Keratinocyte (primary cell): ENCODE measurements around the gene RASGEF1B. TPM values are rescaled to one million over a fixed set of nuclear protein-coding genes. Genes with fewer than 3 reads are reported as not detected.

Source experiments
- DNase-seq: peaks from one replicate; pipeline ENCODE4 v3.0.0-alpha.2; 2011; ENCODE audit warnings: low read depth, missing footprints, low spot score
- FAIRE-seq: peaks from 2 replicates; lab custom pipeline; 2011; peaks lifted over from hg19 to GRCh38; lab: Jason Lieb, UNC
- H2AFZ ChIP-seq: 2 replicates; pipeline ENCODE4 v1.6.0; 2012; ENCODE audit warnings: low read length, control low read depth, inconsistent platforms; ENCODE audit not compliant: control insufficient read depth
- H3K27ac ChIP-seq: 2 replicates; pipeline ENCODE4 v1.5.1; 2011; ENCODE audit warnings: low read length; ENCODE audit not compliant: control insufficient read depth, insufficient read depth
- H3K27me3 ChIP-seq: 3 replicates; pipeline ENCODE4 v1.6.0; 2011; ENCODE audit warnings: low read length; ENCODE audit not compliant: control insufficient read depth, insufficient read depth; ENCODE audit errors: extremely low read depth
- H3K36me3 ChIP-seq, 2 experiments: 2 replicates in 1 of 2; 3 replicates in 1 of 2; pipeline ENCODE4 v1.5.1; 2011; ENCODE audit warnings: low read length in 2 of 2, mild to moderate bottlenecking in 1 of 2; ENCODE audit not compliant: control insufficient read depth in 2 of 2, insufficient read depth in 2 of 2; ENCODE audit errors: extremely low read depth in 1 of 2
- H3K4me1 ChIP-seq: 3 replicates; pipeline ENCODE4 v1.5.1; 2011; ENCODE audit warnings: low read length; ENCODE audit not compliant: control insufficient read depth, insufficient read depth; ENCODE audit errors: extremely low read depth
- H3K4me2 ChIP-seq: 3 replicates; pipeline ENCODE4 v1.6.0; 2011; ENCODE audit warnings: low read depth, low read length; ENCODE audit not compliant: control insufficient read depth, insufficient read depth; ENCODE audit errors: extremely low read depth
- H3K4me3 ChIP-seq, 3 experiments: fragments of 200-600 bp in 1 of 3; sonication (generic) in 1 of 3; 2 replicates in 2 of 3; 3 replicates in 1 of 3; pipeline ENCODE4 v1.5.1; 2011 to 2016; ENCODE audit warnings: low read length in 3 of 3, mild to moderate bottlenecking in 3 of 3, control low read depth in 2 of 3, inconsistent platforms in 1 of 3, low read depth in 1 of 3, mixed read lengths in 1 of 3, mixed run types in 1 of 3, moderate library complexity in 1 of 3; ENCODE audit not compliant: control insufficient read depth in 2 of 3, insufficient read depth in 2 of 3; ENCODE audit errors: extremely low read depth in 1 of 3
- H3K79me2 ChIP-seq: 2 replicates; pipeline ENCODE4 v1.6.0; 2012; ENCODE audit warnings: low read length; ENCODE audit not compliant: control insufficient read depth, insufficient read depth
- H3K9ac ChIP-seq: 3 replicates; pipeline ENCODE4 v1.6.0; 2011; ENCODE audit warnings: low read length; ENCODE audit not compliant: control insufficient read depth, insufficient read depth; ENCODE audit errors: extremely low read depth
- H3K9me1 ChIP-seq: 3 replicates; pipeline ENCODE4 v1.6.0; 2011; ENCODE audit warnings: low read length; ENCODE audit not compliant: control insufficient read depth, insufficient read depth; ENCODE audit errors: extremely low read depth
- H3K9me3 ChIP-seq: 2 replicates; pipeline ENCODE4 v1.5.1; 2012; ENCODE audit warnings: low read depth, low read length; ENCODE audit not compliant: control insufficient read depth
- H4K20me1 ChIP-seq: 3 replicates; pipeline ENCODE4 v1.6.0; 2011; ENCODE audit warnings: low read length; ENCODE audit not compliant: control insufficient read depth, insufficient read depth; ENCODE audit errors: extremely low read depth
- CTCF ChIP-seq, 3 experiments: IDR thresholded peaks in 1 of 3; conservative IDR thresholded peaks in 1 of 3; optimal IDR thresholded peaks in 1 of 3; 2 replicates in 2 of 3; 3 replicates in 1 of 3; pipeline versions ENCODE3 to v1.5.1; 2011; ENCODE audit warnings: low read length in 3 of 3, mild to moderate bottlenecking in 3 of 3, moderate library complexity in 2 of 3, control low read depth in 1 of 3, inconsistent platforms in 1 of 3; ENCODE audit not compliant: insufficient read depth in 2 of 3; ENCODE audit errors: extremely low read depth in 1 of 3
- EZH2 ChIP-seq: IDR thresholded peaks from one replicate; pipeline ENCODE4 v1.6.1; 2012; ENCODE audit warnings: inconsistent platforms, mild to moderate bottlenecking, low read length, moderate library complexity
- dilution Hi-C: fragments of 300-500 bp; cut with MboI; formaldehyde crosslinking; loops from one replicate; pipeline ENCODE4 v1.7.0; 2020; ENCODE audit warnings: low sequenced_read_pairs; ENCODE audit not compliant: extremely low pct_ligation_motif_present
- polyA plus RNA-seq, 5 experiments: library from polyadenylated mRNA; depleted of rRNA in 3 of 5; stranded (reverse) in 3 of 5; stranded (forward) in 1 of 5; unstranded in 1 of 5; fragments of >200 nt; gene quantifications; 1 replicate in 1 of 5; 2 replicates in 3 of 5; 3 replicates in 1 of 5; pipeline versions ENCODE4 v1.2.1 to v1.2.3, GENCODE V29; 2011 to 2012; ENCODE audit warnings: missing spikeins in 2 of 5, low read depth in 1 of 5, low replicate concordance in 1 of 5

The RASGEF1B gene
- polyA plus RNA-seq, 1 donor (not counting 4 experiments of a cell fraction or from before 2014, with no cell fraction given) = 0.68 TPM

GRCh38 chr4:81465406-81466340 is 6.0 kb downstream of the RASGEF1B start:
- H3K4me1 ChIP-seq = peaks cover 24% of the 10 kb centered on the region
- no peak overlapping the region for H3K4me3 ChIP-seq
- peak overlapping the region; percentile 16 for H3K27ac ChIP-seq
- DNase-seq = no peak
- H4K20me1 ChIP-seq = no peaks in the 10 kb centered on the region
- TF ChIP-seq CTCF (optimal IDR thresholded peaks at IDR 0.05 in 1 of 3, IDR thresholded peaks at IDR 0.05 in 1 of 3, conservative IDR thresholded peaks at IDR 0.05 in 1 of 3; ENCODE audit: extremely low read depth in 1 of 3, insufficient read depth in 2 of 3, low read length in 3 of 3) (no peak), EZH2 (no peak)
- peak overlapping the region; percentile 74 for H2AFZ ChIP-seq
- H3K27me3 ChIP-seq = no peaks in the 10 kb centered on the region
- H3K4me2 ChIP-seq = no peak overlapping the region
- no peaks in the 10 kb centered on the region for H3K9me3 ChIP-seq
- dilution Hi-C loops = no loop called here
- no peaks in the 10 kb centered on the region for H3K9me1 ChIP-seq
- no peak for FAIRE-seq
- no peaks in the 10 kb centered on the region for H3K79me2 ChIP-seq
- no peaks in the 10 kb centered on the region for H3K36me3 ChIP-seq
- H3K9ac ChIP-seq = no peak overlapping the region

- TF ChIP-seq CTCF (optimal IDR thresholded peaks at IDR 0.05 in 1 of 3, IDR thresholded peaks at IDR 0.05 in 1 of 3, conservative IDR thresholded peaks at IDR 0.05 in 1 of 3; ENCODE audit: extremely low read depth in 1 of 3, insufficient read depth in 2 of 3, low read length in 3 of 3) = no peak
- no peak for TF ChIP-seq EZH2
- H3K4me1 ChIP-seq = peaks cover 3% of the 10 kb centered on the region
- H2AFZ ChIP-seq = no peak overlapping the region
- no peaks in the 10 kb centered on the region for H3K36me3 ChIP-seq
- no peaks in the 10 kb centered on the region for H3K27me3 ChIP-seq
- dilution Hi-C loops = no loop called here
- FAIRE-seq (no peak), DNase-seq (no peak)
- H3K79me2 ChIP-seq = no peaks in the 10 kb centered on the region
- no peak overlapping the region for H3K4me3 ChIP-seq
- no peaks in the 10 kb centered on the region for H3K9me3 ChIP-seq
- no peak overlapping the region for H3K4me2 ChIP-seq
- no peak overlapping the region for H3K27ac ChIP-seq
- no peak overlapping the region for H3K9ac ChIP-seq
- H4K20me1 ChIP-seq = no peaks in the 10 kb centered on the region
- no peaks in the 10 kb centered on the region for H3K9me1 ChIP-seq
These were observed 10.9 kb downstream of the RASGEF1B start for GRCh38 chr4:81460834-81461233.
